Keratinocyte (primary cell): ENCODE measurements around the gene RAPGEF4. TPM values are rescaled to one million over a fixed set of nuclear protein-coding genes. Genes with fewer than 3 reads are reported as not detected.
"Not testable (repeated sequence)": the region's sequence is repeated elsewhere in the genome, so short reads cannot be mapped to it uniquely, and the experiment has no call there.

Experiments used
- DNase-seq: peaks from one replicate; pipeline ENCODE4 v3.0.0-alpha.2; 2011; ENCODE audit warnings: low read depth, missing footprints, low spot score
- FAIRE-seq: peaks from 2 replicates; lab custom pipeline; 2011; peaks lifted over from hg19 to GRCh38; lab: Jason Lieb, UNC
- H2AFZ ChIP-seq: 2 replicates; pipeline ENCODE4 v1.6.0; 2012; ENCODE audit warnings: low read length, control low read depth, inconsistent platforms; ENCODE audit not compliant: control insufficient read depth
- H3K27ac ChIP-seq: 2 replicates; pipeline ENCODE4 v1.5.1; 2011; ENCODE audit warnings: low read length; ENCODE audit not compliant: control insufficient read depth, insufficient read depth
- H3K27me3 ChIP-seq: 3 replicates; pipeline ENCODE4 v1.6.0; 2011; ENCODE audit warnings: low read length; ENCODE audit not compliant: control insufficient read depth, insufficient read depth; ENCODE audit errors: extremely low read depth
- H3K36me3 ChIP-seq, 2 experiments: 2 replicates in 1 of 2; 3 replicates in 1 of 2; pipeline ENCODE4 v1.5.1; 2011; ENCODE audit warnings: low read length in 2 of 2, mild to moderate bottlenecking in 1 of 2; ENCODE audit not compliant: control insufficient read depth in 2 of 2, insufficient read depth in 2 of 2; ENCODE audit errors: extremely low read depth in 1 of 2
- H3K4me1 ChIP-seq: 3 replicates; pipeline ENCODE4 v1.5.1; 2011; ENCODE audit warnings: low read length; ENCODE audit not compliant: control insufficient read depth, insufficient read depth; ENCODE audit errors: extremely low read depth
- H3K4me2 ChIP-seq: 3 replicates; pipeline ENCODE4 v1.6.0; 2011; ENCODE audit warnings: low read depth, low read length; ENCODE audit not compliant: control insufficient read depth, insufficient read depth; ENCODE audit errors: extremely low read depth
- H3K4me3 ChIP-seq, 3 experiments: fragments of 200-600 bp in 1 of 3; sonication (generic) in 1 of 3; 2 replicates in 2 of 3; 3 replicates in 1 of 3; pipeline ENCODE4 v1.5.1; 2011 to 2016; ENCODE audit warnings: low read length in 3 of 3, mild to moderate bottlenecking in 3 of 3, control low read depth in 2 of 3, inconsistent platforms in 1 of 3, low read depth in 1 of 3, mixed read lengths in 1 of 3, mixed run types in 1 of 3, moderate library complexity in 1 of 3; ENCODE audit not compliant: control insufficient read depth in 2 of 3, insufficient read depth in 2 of 3; ENCODE audit errors: extremely low read depth in 1 of 3
- H3K79me2 ChIP-seq: 2 replicates; pipeline ENCODE4 v1.6.0; 2012; ENCODE audit warnings: low read length; ENCODE audit not compliant: control insufficient read depth, insufficient read depth
- H3K9ac ChIP-seq: 3 replicates; pipeline ENCODE4 v1.6.0; 2011; ENCODE audit warnings: low read length; ENCODE audit not compliant: control insufficient read depth, insufficient read depth; ENCODE audit errors: extremely low read depth
- H3K9me1 ChIP-seq: 3 replicates; pipeline ENCODE4 v1.6.0; 2011; ENCODE audit warnings: low read length; ENCODE audit not compliant: control insufficient read depth, insufficient read depth; ENCODE audit errors: extremely low read depth
- H3K9me3 ChIP-seq: 2 replicates; pipeline ENCODE4 v1.5.1; 2012; ENCODE audit warnings: low read depth, low read length; ENCODE audit not compliant: control insufficient read depth
- H4K20me1 ChIP-seq: 3 replicates; pipeline ENCODE4 v1.6.0; 2011; ENCODE audit warnings: low read length; ENCODE audit not compliant: control insufficient read depth, insufficient read depth; ENCODE audit errors: extremely low read depth
- EZH2 ChIP-seq: IDR thresholded peaks from one replicate; pipeline ENCODE4 v1.6.1; 2012; ENCODE audit warnings: inconsistent platforms, mild to moderate bottlenecking, low read length, moderate library complexity
- dilution Hi-C: fragments of 300-500 bp; cut with MboI; formaldehyde crosslinking; loops from one replicate; pipeline ENCODE4 v1.7.0; 2020; ENCODE audit warnings: low sequenced_read_pairs; ENCODE audit not compliant: extremely low pct_ligation_motif_present
- polyA plus RNA-seq, 5 experiments: library from polyadenylated mRNA; depleted of rRNA in 3 of 5; stranded (reverse) in 3 of 5; stranded (forward) in 1 of 5; unstranded in 1 of 5; fragments of >200 nt; gene quantifications; 1 replicate in 1 of 5; 2 replicates in 3 of 5; 3 replicates in 1 of 5; pipeline versions ENCODE4 v1.2.1 to v1.2.3, GENCODE V29; 2011 to 2012; ENCODE audit warnings: missing spikeins in 2 of 5, low read depth in 1 of 5, low replicate concordance in 1 of 5
- TF ChIP-seq, protein P1 (sequence below), 3 experiments: IDR thresholded peaks in 1 of 3; conservative IDR thresholded peaks in 1 of 3; optimal IDR thresholded peaks in 1 of 3; 2 replicates in 2 of 3; 3 replicates in 1 of 3; pipeline versions ENCODE3 to v1.5.1; 2011; ENCODE audit warnings: low read length in 3 of 3, mild to moderate bottlenecking in 3 of 3, moderate library complexity in 2 of 3, control low read depth in 1 of 3, inconsistent platforms in 1 of 3; ENCODE audit not compliant: insufficient read depth in 2 of 3; ENCODE audit errors: extremely low read depth in 1 of 3

RAPGEF4 gene
- polyA plus RNA-seq, 1 donor (not counting 4 experiments of a cell fraction or from before 2014, with no cell fraction given): 1.6 TPM

DNA sequence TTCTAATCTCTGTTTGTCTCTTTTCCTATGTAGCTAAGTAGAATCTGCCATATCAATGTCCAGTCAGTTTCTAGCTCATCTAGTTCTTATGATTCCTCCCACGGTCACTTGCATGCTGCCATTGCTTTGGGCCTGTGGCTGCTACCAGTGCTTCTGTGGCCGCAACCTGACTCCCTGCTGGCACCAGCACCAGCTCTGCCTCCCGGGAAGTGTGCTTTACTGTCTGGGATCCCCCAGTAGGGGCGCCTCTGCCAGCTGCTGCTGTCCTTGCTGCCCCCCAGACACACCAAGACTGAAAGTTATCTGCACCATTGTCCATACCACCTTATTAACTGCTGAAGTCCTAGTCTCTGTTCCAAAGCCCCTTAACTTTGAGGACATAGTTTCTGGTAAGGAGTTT, 56.3 kb downstream of the RAPGEF4 start:
- Histone ChIP-seq H3K4me2 (no peak overlapping the region), H4K20me1 (no peaks in the 10 kb centered on the region), H3K27ac (no peak overlapping the region), H3K9ac (no peak overlapping the region), H3K36me3 (no peaks in the 10 kb centered on the region), H3K27me3 (no peaks in the 10 kb centered on the region), H3K4me3 (no peak overlapping the region), H3K9me1 (no peaks in the 10 kb centered on the region), H3K4me1 (peaks cover 13% of the 10 kb centered on the region), H3K9me3 (no peaks in the 10 kb centered on the region), H2AFZ (no peak overlapping the region), H3K79me2 (no peaks in the 10 kb centered on the region)
- dilution Hi-C loops: no loop called here
- TF ChIP-seq, protein P1, sequence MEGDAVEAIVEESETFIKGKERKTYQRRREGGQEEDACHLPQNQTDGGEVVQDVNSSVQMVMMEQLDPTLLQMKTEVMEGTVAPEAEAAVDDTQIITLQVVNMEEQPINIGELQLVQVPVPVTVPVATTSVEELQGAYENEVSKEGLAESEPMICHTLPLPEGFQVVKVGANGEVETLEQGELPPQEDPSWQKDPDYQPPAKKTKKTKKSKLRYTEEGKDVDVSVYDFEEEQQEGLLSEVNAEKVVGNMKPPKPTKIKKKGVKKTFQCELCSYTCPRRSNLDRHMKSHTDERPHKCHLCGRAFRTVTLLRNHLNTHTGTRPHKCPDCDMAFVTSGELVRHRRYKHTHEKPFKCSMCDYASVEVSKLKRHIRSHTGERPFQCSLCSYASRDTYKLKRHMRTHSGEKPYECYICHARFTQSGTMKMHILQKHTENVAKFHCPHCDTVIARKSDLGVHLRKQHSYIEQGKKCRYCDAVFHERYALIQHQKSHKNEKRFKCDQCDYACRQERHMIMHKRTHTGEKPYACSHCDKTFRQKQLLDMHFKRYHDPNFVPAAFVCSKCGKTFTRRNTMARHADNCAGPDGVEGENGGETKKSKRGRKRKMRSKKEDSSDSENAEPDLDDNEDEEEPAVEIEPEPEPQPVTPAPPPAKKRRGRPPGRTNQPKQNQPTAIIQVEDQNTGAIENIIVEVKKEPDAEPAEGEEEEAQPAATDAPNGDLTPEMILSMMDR (optimal IDR thresholded peaks at IDR 0.05 in 1 of 3, IDR thresholded peaks at IDR 0.05 in 1 of 3, conservative IDR thresholded peaks at IDR 0.05 in 1 of 3; ENCODE audit: extremely low read depth in 1 of 3, insufficient read depth in 2 of 3, low read length in 3 of 3): no peak
- no peak for TF ChIP-seq EZH2
- DNase-seq: no peak
- FAIRE-seq: no peak

DNA sequence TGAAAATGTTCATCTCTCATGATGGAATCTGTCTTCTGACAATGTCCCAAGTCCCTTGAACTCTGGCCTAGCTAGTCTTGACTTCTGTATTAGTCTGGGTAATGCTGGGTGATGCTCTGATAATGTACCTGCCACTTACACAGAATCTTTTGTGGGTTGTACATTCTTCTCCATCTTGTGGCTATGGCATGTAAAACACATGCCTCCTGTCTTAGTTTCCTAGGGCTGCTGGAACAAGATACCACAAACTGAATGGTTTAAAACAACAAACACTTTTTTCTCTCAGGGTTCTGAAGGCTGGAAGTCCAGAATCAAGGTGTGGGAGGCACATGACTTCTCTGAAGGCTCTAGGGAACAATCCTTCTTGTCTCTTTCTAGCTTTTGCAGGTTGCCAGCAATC, 57.1 kb downstream of the RAPGEF4 start:
- dilution Hi-C loops: no loop called here

DNA sequence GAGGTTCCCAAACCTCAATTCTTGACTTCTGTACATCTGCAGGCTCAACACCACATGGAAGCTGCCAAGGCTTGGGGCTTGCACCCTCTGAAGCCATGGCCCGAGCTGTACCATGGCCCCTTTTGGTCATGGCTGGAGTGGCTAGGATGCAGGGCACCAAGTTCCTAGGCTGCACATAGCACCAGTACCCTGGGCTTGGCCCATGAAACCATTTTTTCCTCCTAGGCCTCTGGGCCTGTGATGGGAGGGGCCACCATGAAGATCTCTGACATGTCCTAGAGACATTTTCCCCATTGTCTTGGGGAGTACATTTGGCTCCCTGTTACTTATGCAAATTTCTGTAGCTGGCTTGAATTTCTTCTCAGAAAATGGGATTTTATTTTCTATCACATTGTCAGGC, 67.7 kb downstream of the RAPGEF4 start:
- H4K20me1 ChIP-seq, H3K79me2 ChIP-seq, H3K9me3 ChIP-seq, H2AFZ ChIP-seq, H3K36me3 ChIP-seq, H3K4me2 ChIP-seq, H3K9ac ChIP-seq, H3K27me3 ChIP-seq, H3K27ac ChIP-seq, H3K4me3 ChIP-seq, H3K9me1 ChIP-seq, DNase-seq, H3K4me1 ChIP-seq, FAIRE-seq: not testable (repeated sequence)
- dilution Hi-C loops: loop anchor here (25.0 kb wide), 1 partner anchor 109 kb away; no protein-coding TSS in a partner anchor

More for the DNA sequence above, 57.1 kb downstream of the RAPGEF4 start:
- Histone ChIP-seq H3K79me2 (no peaks in the 10 kb centered on the region), H3K27me3 (no peaks in the 10 kb centered on the region), H3K9me1 (no peaks in the 10 kb centered on the region), H3K4me2 (no peak overlapping the region), H3K27ac (no peak overlapping the region), H3K4me1 (peaks cover 13% of the 10 kb centered on the region), H2AFZ (no peak overlapping the region), H3K4me3 (no peak overlapping the region), H3K36me3 (no peaks in the 10 kb centered on the region), H3K9ac (no peak overlapping the region), H3K9me3 (no peaks in the 10 kb centered on the region), H4K20me1 (no peaks in the 10 kb centered on the region)
- DNase-seq (no peak), FAIRE-seq (no peak)
- no peak for TF ChIP-seq EZH2
- TF ChIP-seq, protein P1 (optimal IDR thresholded peaks at IDR 0.05 in 1 of 3, IDR thresholded peaks at IDR 0.05 in 1 of 3, conservative IDR thresholded peaks at IDR 0.05 in 1 of 3; ENCODE audit: extremely low read depth in 1 of 3, insufficient read depth in 2 of 3, low read length in 3 of 3): no peak
